Mesenchymal stem cell (in vitro differentiated cells and primary cell): Measurements from ENCODE around the gene RTN1.
A peak's percentile ranks its signal among the peaks of the same experiment; 100 is the strongest.

Experiments used
- DNase-seq: peaks from one replicate; pipeline ENCODE4 v3.0.0-alpha.2; 2013
- H2AFZ ChIP-seq: one replicate; pipeline ENCODE4 v1.6.1; 2013; ENCODE audit warnings: low read depth, mild to moderate bottlenecking, control low read depth, inconsistent platforms, low read length, moderate library complexity
- H2AK5ac ChIP-seq: 2 replicates; pipeline ENCODE4 v1.6.1; 2013; ENCODE audit warnings: low read length, moderate library complexity, mild to moderate bottlenecking, inconsistent platforms; ENCODE audit not compliant: severe bottlenecking
- H2BK120ac ChIP-seq: one replicate; pipeline ENCODE4 v1.6.1; 2013; ENCODE audit warnings: low read depth, mild to moderate bottlenecking, inconsistent platforms, low read length, moderate library complexity
- H2BK12ac ChIP-seq, 2 experiments: one replicate each; pipeline ENCODE4 v1.6.1; 2013; ENCODE audit warnings: inconsistent platforms in 2 of 2, low read length in 2 of 2, mild to moderate bottlenecking in 2 of 2, moderate library complexity in 2 of 2, control low read depth in 1 of 2
- H2BK15ac ChIP-seq: one replicate; pipeline ENCODE4 v1.6.1; 2013; ENCODE audit warnings: mild to moderate bottlenecking, low read depth, inconsistent platforms; ENCODE audit not compliant: poor library complexity, severe bottlenecking
- H2BK5ac ChIP-seq: 2 replicates; pipeline ENCODE4 v1.6.1; 2013; ENCODE audit warnings: low read depth, mild to moderate bottlenecking, low read length, control low read depth, inconsistent platforms; ENCODE audit not compliant: poor library complexity, severe bottlenecking
- H3K14ac ChIP-seq, 2 experiments: one replicate each; pipeline ENCODE4 v1.6.1; 2013; ENCODE audit warnings: inconsistent platforms in 2 of 2, low read length in 2 of 2, control low read depth in 1 of 2, mild to moderate bottlenecking in 1 of 2, moderate library complexity in 1 of 2
- H3K18ac ChIP-seq, 2 experiments: one replicate each; pipeline ENCODE4 v1.6.1; 2013; ENCODE audit warnings: inconsistent platforms in 2 of 2, low read length in 2 of 2, control low read depth in 1 of 2, low read depth in 1 of 2, mild to moderate bottlenecking in 1 of 2
- H3K23ac ChIP-seq, 2 experiments: one replicate each; pipeline ENCODE4 v1.6.1; 2013; ENCODE audit warnings: inconsistent platforms in 2 of 2, low read length in 2 of 2, mild to moderate bottlenecking in 2 of 2, moderate library complexity in 2 of 2, control low read depth in 1 of 2
- H3K27ac ChIP-seq: 2 replicates; pipeline ENCODE4 v1.5.1; 2013; ENCODE audit warnings: mild to moderate bottlenecking, moderate library complexity, low read length, control low read depth, inconsistent platforms; ENCODE audit not compliant: poor library complexity, severe bottlenecking
- H3K27me3 ChIP-seq, 2 experiments: 2 replicates each; pipeline versions ENCODE4 v1.6.1 to v1.7.0; 2013; ENCODE audit warnings: low read length in 2 of 2, mild to moderate bottlenecking in 2 of 2, moderate library complexity in 2 of 2, control low read depth in 1 of 2, inconsistent platforms in 1 of 2; ENCODE audit not compliant: control insufficient read depth in 1 of 2, insufficient read depth in 1 of 2
- H3K36me3 ChIP-seq, 2 experiments: 2 replicates each; pipeline versions ENCODE4 v1.6.1 to v1.7.0; 2013; ENCODE audit warnings: low read length in 2 of 2, control low read depth in 1 of 2, inconsistent platforms in 1 of 2, low read depth in 1 of 2, mild to moderate bottlenecking in 1 of 2; ENCODE audit not compliant: insufficient read depth in 2 of 2, control insufficient read depth in 1 of 2
- H3K4ac ChIP-seq, 2 experiments: one replicate each; pipeline ENCODE4 v1.6.1; 2013; ENCODE audit warnings: inconsistent platforms in 2 of 2, low read length in 2 of 2, mild to moderate bottlenecking in 2 of 2, moderate library complexity in 2 of 2, control low read depth in 1 of 2, low read depth in 1 of 2
- H3K4me1 ChIP-seq: 2 replicates; pipeline ENCODE4 v1.6.1; 2013; ENCODE audit warnings: low read depth, low read length, control low read depth; ENCODE audit not compliant: control insufficient read depth, insufficient read depth
- H3K4me2 ChIP-seq: 2 replicates; pipeline ENCODE4 v1.6.1; 2013; ENCODE audit warnings: low read length, mild to moderate bottlenecking, inconsistent platforms; ENCODE audit not compliant: poor library complexity, severe bottlenecking
- H3K4me3 ChIP-seq, 2 experiments: 2 replicates each; pipeline versions ENCODE4 v1.5.1 to v1.7.0; 2013; ENCODE audit warnings: low read length in 2 of 2, mild to moderate bottlenecking in 2 of 2, control low read depth in 1 of 2, low read depth in 1 of 2; ENCODE audit not compliant: insufficient read depth in 1 of 2
- H3K79me1 ChIP-seq: replicated peaks from 2 replicates; pipeline ENCODE4 v1.6.1; 2013; ENCODE audit warnings: mild to moderate bottlenecking, control low read depth, low read length, inconsistent platforms; ENCODE audit not compliant: poor library complexity, severe bottlenecking
- H3K9ac ChIP-seq: 2 replicates; pipeline ENCODE4 v1.7.0; 2013; ENCODE audit warnings: mild to moderate bottlenecking, low read length, moderate library complexity
- H3K9me3 ChIP-seq: 2 replicates; pipeline ENCODE4 v1.7.0; 2013; ENCODE audit warnings: mild to moderate bottlenecking, low read length; ENCODE audit not compliant: control insufficient read depth
- H4K8ac ChIP-seq: one replicate; pipeline ENCODE4 v1.6.1; 2013; ENCODE audit warnings: inconsistent platforms, mild to moderate bottlenecking, low read length, moderate library complexity
- H4K91ac ChIP-seq: one replicate; pipeline ENCODE4 v1.6.1; 2013; ENCODE audit warnings: mild to moderate bottlenecking, low read length, inconsistent platforms
- WGBS: methylation state at CpG from one replicate; pipeline ENCODE4 v1.1.7; 2013; ENCODE audit warnings: mixed read lengths; 5-methylcytosine and 5-hydroxymethylcytosine counted together

RTN1 gene

GRCh38 chr14:59580911-59581310, 289.7 kb downstream of the RTN1 start:
- Histone ChIP-seq H3K9ac (no peak overlapping the region), H4K8ac (no peak overlapping the region), H3K27ac (no peak overlapping the region), H3K18ac (no peak overlapping the region), H3K4me2 (no peak overlapping the region), H4K91ac (no peak overlapping the region), H2BK120ac (no peak overlapping the region), H2BK5ac (no peak overlapping the region), H3K4me3 (no peak overlapping the region), H3K79me1 (no peaks in the 10 kb centered on the region), H3K4me1 (peaks cover 5% of the 10 kb centered on the region), H3K27me3 (peaks cover 5 to 11% of the 10 kb centered on the region in 2 experiments), H2AFZ (no peak overlapping the region), H3K36me3 (no peaks in the 10 kb centered on the region), H2AK5ac (no peak overlapping the region), H2BK12ac (no peak overlapping the region), H3K4ac (no peak overlapping the region), H3K9me3 (no peaks in the 10 kb centered on the region), H2BK15ac (no peak overlapping the region), H3K14ac (no peak overlapping the region), H3K23ac (no peak overlapping the region)
- DNase-seq: no peak
- WGBS: no CpG with 5 or more reads among the region's 2 CpGs

DNA sequence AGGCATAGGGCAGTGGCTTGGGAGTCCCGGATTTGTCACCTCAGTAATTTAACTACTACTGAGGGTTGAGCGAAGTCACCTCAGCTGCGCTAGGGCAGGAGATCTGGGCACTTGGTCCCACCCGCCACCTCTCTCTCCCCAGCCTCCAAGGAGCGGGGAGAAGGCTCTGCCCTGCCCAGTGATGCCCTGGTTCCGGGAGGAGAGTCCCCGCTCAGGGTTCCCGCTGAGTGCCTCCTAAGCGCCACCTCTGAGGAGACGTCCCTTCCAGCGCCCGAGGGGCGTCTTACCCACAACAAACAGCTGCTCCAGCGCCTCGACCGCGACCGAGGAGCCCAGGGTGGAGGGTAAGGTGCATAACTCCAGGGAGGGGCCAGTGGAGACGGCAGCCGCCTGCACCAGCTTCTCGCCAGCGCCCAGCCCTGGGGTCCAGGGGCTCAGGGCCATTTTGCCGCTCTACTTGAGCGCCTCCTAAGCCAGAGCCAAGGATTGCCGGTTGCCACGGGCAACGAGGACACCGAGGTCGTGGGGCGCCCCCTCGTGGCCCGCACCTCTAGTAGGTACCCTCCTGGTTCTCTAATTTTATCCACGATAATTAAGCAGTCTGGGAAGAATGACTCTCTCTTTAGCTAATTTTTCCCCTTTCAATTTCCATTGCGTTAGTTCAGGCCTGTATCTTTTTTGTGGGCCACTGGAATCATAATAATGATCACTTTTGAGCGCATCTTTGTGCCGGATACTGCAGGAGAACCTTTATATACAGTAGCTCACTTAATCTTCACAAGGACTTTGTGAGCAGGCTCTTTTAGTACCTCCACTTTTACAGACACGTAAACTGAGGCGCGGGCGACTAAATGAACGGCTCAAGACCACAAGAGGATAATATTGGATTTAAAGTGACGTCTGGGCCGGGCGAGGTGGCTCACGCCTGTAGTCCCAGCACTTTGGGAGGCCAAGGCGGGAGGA, 294.0 kb downstream of the RTN1 start, which contains the start of gene CCDC175:
Gene CCDC175 (minus strand): TSS at position 481 of the 963 bp plus-strand sequence. CDS start 37 bp downstream, at position 444.
- Histone ChIP-seq H3K4me3 (peak within 1 kb of the TSS; percentile 45 to 75), H3K79me1 (no peaks in the 10 kb centered on the region), H4K91ac (no peak within 1 kb of the TSS), H3K4ac (no peak within 1 kb of the TSS), H3K36me3 (no peaks in the 10 kb centered on the region), H3K4me1 (peaks cover 5% of the 10 kb centered on the region), H3K27ac (no peak within 1 kb of the TSS), H2BK5ac (no peak within 1 kb of the TSS), H2AK5ac (no peak within 1 kb of the TSS), H2BK12ac (no peak within 1 kb of the TSS), H3K14ac (peak within 1 kb of the TSS in 1 of 2 experiments; percentile 35), H3K9me3 (no peaks in the 10 kb centered on the region), H2BK15ac (no peak within 1 kb of the TSS), H2BK120ac (no peak within 1 kb of the TSS), H3K18ac (no peak within 1 kb of the TSS), H3K4me2 (peak within 1 kb of the TSS; percentile 68), H2AFZ (peak within 1 kb of the TSS; percentile 36), H3K27me3 (peaks cover 5 to 11% of the 10 kb centered on the region in 2 experiments), H3K23ac (no peak within 1 kb of the TSS), H3K9ac (peak within 1 kb of the TSS; percentile 63), H4K8ac (no peak within 1 kb of the TSS)
- peak; percentile 83 for DNase-seq
- 26% methylated on average over 44 of the region's 46 CpGs for WGBS

DNA sequence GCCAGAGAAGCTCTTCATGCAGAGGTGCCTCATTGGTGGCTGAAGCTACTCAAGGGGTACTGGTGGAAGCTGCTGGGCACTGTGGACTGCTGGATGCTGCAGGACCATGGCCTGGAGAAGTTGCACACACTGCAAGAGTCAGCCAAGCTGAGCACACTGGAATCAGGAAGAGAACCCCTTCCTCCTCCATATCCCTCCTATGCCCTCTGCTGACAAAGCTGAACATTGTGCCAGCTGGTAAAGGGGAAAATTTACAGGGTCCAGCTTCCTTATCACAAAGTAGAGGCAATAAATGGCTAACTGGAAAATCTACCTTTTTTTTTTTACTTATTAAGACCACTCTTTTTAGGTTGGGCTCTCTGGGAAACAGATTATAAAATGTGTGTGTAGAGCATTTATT, 300.5 kb downstream of the RTN1 start:
- H3K23ac ChIP-seq: no peak overlapping the region
- H4K8ac ChIP-seq: no peak overlapping the region
- no peaks in the 10 kb centered on the region for H3K79me1 ChIP-seq
- H3K4ac ChIP-seq: no peak overlapping the region
- H3K14ac ChIP-seq: no peak overlapping the region
- no peak overlapping the region for H2AK5ac ChIP-seq
- H3K9ac ChIP-seq: no peak overlapping the region
- no peak overlapping the region for H3K18ac ChIP-seq
- H3K27me3 ChIP-seq: peaks cover 0 to 10% of the 10 kb centered on the region in 2 experiments
- H3K9me3 ChIP-seq: no peaks in the 10 kb centered on the region
- H3K4me2 ChIP-seq: no peak overlapping the region
- H2BK5ac ChIP-seq: no peak overlapping the region
- no peaks in the 10 kb centered on the region for H3K4me1 ChIP-seq
- H2BK15ac ChIP-seq: no peak overlapping the region
- H2BK12ac ChIP-seq: no peak overlapping the region
- H2BK120ac ChIP-seq: no peak overlapping the region
- no peak for DNase-seq
- H2AFZ ChIP-seq: no peak overlapping the region
- no peaks in the 10 kb centered on the region for H3K36me3 ChIP-seq
- H3K27ac ChIP-seq: no peak overlapping the region
- no peak overlapping the region for H3K4me3 ChIP-seq
- H4K91ac ChIP-seq: no peak overlapping the region

DNA sequence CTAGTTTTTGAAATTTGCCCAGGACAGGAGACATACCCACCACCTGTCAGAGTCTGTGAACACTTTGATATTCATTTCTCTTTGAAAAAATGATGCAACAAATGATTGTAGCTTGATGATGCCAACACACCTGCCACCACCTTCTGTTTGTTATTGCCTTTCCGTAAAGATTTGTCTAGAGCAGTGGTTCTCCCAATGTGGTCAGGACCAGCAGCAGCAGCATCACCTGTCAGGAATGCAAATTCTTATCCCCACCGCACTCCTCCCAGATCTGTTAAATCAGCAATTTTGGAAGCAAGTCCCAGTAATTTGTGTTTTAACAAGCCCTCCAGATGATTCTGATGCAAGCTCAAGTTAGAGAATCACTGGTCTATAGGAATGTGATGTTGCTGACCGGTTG, 303.9 kb downstream of the RTN1 start:
- Histone ChIP-seq H4K8ac (no peak overlapping the region), H3K79me1 (no peaks in the 10 kb centered on the region)

More for the DNA sequence above, 303.9 kb downstream of the RTN1 start:
- no peaks in the 10 kb centered on the region for H3K4me1 ChIP-seq
- no peaks in the 10 kb centered on the region for H3K9me3 ChIP-seq
- no peak overlapping the region for H3K18ac ChIP-seq
- H3K23ac ChIP-seq: no peak overlapping the region
- no peak overlapping the region for H2BK120ac ChIP-seq
- no peak overlapping the region for H3K14ac ChIP-seq
- H3K27me3 ChIP-seq: peaks cover 0 to 10% of the 10 kb centered on the region in 2 experiments
- H4K91ac ChIP-seq: no peak overlapping the region
- 91% methylated on average over 3 of the region's 3 CpGs for WGBS
- H3K4me2 ChIP-seq: no peak overlapping the region
- no peak overlapping the region for H3K4ac ChIP-seq
- H2BK5ac ChIP-seq: no peak overlapping the region
- no peak overlapping the region for H2AFZ ChIP-seq
- no peaks in the 10 kb centered on the region for H3K36me3 ChIP-seq
- H3K9ac ChIP-seq: no peak overlapping the region
- no peak overlapping the region for H2AK5ac ChIP-seq
- DNase-seq: no peak
- no peak overlapping the region for H3K27ac ChIP-seq
- H2BK12ac ChIP-seq: no peak overlapping the region
- H3K4me3 ChIP-seq: no peak overlapping the region
- no peak overlapping the region for H2BK15ac ChIP-seq
